GM21367 (cell line): Measurements from ENCODE around the gene SPEF2.
"Not testable (repeated sequence)": the region's sequence is repeated elsewhere in the genome, so short reads cannot be mapped to it uniquely, and the experiment has no call there.

ENCODE experiments used
- ATAC-seq: cut with Tn5 transposase; IDR thresholded peaks from one replicate; pipeline ENCODE4 v1.9.1; 2021; ENCODE audit not compliant: unreplicated experiment

Gene SPEF2

GRCh38 chr5:35852773-35853172 lies 235.1 kb downstream of the SPEF2 start:
- no peak for ATAC-seq

GRCh38 chr5:35853631-35854030 lies 236.0 kb downstream of the SPEF2 start:
- ATAC-seq = no peak

GRCh38 chr5:35854248-35854647 lies 236.6 kb downstream of the SPEF2 start:
- no peak for ATAC-seq

GRCh38 chr5:35855187-35855586 lies 237.5 kb downstream of the SPEF2 start:
- no peak for ATAC-seq

GRCh38 chr5:35856186-35856764 lies 238.6 kb downstream of the SPEF2 start:
- ATAC-seq = not testable (repeated sequence)

GRCh38 chr5:35856765-35857351 lies 239.2 kb downstream of the SPEF2 start, which contains the start of gene IL7R:
IL7R (plus strand) TSS chr5:35856891; CDS start chr5:35856978, 87 bp downstream.
- no peak for ATAC-seq

- no peak for ATAC-seq
Measured at GRCh38 chr5:35857606-35858205, 240.0 kb downstream of the SPEF2 start.

GRCh38 chr5:35859101-35859661 lies 241.5 kb downstream of the SPEF2 start:
- no peak for ATAC-seq

- ATAC-seq = no peak
Measured at GRCh38 chr5:35860686-35861085, 243.0 kb downstream of the SPEF2 start.

GRCh38 chr5:35861718-35862117 lies 244.1 kb downstream of the SPEF2 start:
- no peak for ATAC-seq

- no peak for ATAC-seq
Measured at GRCh38 chr5:35862126-35862525, 244.5 kb downstream of the SPEF2 start.

GRCh38 chr5:35863159-35863558 lies 245.5 kb downstream of the SPEF2 start:
- no peak for ATAC-seq
